Epithelial cell of proximal tubule (primary cell): ENCODE measurements around the gene CCDC92B. TPM values are rescaled to one million over a fixed set of nuclear protein-coding genes. Genes with fewer than 3 reads are reported as not detected.
"Not testable (repeated sequence)": the region's sequence is repeated elsewhere in the genome, so short reads cannot be mapped to it uniquely, and the experiment has no call there.

Experiments used
- DNase-seq: peaks from one replicate; pipeline ENCODE4 v3.0.0-alpha.2; 2011; ENCODE audit warnings: low read depth
- H3K4me3 ChIP-seq: 2 replicates; pipeline ENCODE4 v1.5.1; 2011; ENCODE audit warnings: low read depth, mild to moderate bottlenecking, low read length
- CTCF ChIP-seq: conservative IDR thresholded peaks from 2 replicates; pipeline ENCODE4 v1.5.1; 2012; ENCODE audit warnings: low read depth, mild to moderate bottlenecking, low read length
- total RNA-seq: library from RNA; depleted of rRNA; stranded (reverse); fragments of >200 nt; gene quantifications from 2 replicates; pipeline ENCODE4 v1.2.3, GENCODE V29; 2015

CCDC92B gene
- total RNA-seq, 1 donor from 2014 or later: 0.06 TPM

- no peak for DNase-seq
- no peak overlapping the region for H3K4me3 ChIP-seq
- TF ChIP-seq CTCF: no peak
Measured at GRCh38 chr17:2703606-2704005, 45.8 kb downstream of the CCDC92B start.

- no peak for TF ChIP-seq CTCF
- no peak overlapping the region for H3K4me3 ChIP-seq
- DNase-seq: no peak
Measured at GRCh38 chr17:2703181-2703580, 46.3 kb downstream of the CCDC92B start.

GRCh38 chr17:2701996-2702741 is 47.3 kb downstream of the CCDC92B start:
- H3K4me3 ChIP-seq: no peak overlapping the region

GRCh38 chr17:2701161-2701995 is 48.1 kb downstream of the CCDC92B start:
- TF ChIP-seq CTCF: no peak
- no peak overlapping the region for H3K4me3 ChIP-seq
- no peak for DNase-seq

More at GRCh38 chr17:2701996-2702741, 47.3 kb downstream of the CCDC92B start:
- DNase-seq: no peak
- TF ChIP-seq CTCF: no peak

- DNase-seq: no peak
- TF ChIP-seq CTCF: no peak
Measured at GRCh38 chr17:2700491-2701141, 48.8 kb downstream of the CCDC92B start.

GRCh38 chr17:2700030-2700490 is 49.4 kb downstream of the CCDC92B start:
- no peak overlapping the region for H3K4me3 ChIP-seq
- TF ChIP-seq CTCF: no peak
- no peak for DNase-seq

More at GRCh38 chr17:2700491-2701141, 48.8 kb downstream of the CCDC92B start:
- no peak overlapping the region for H3K4me3 ChIP-seq

GRCh38 chr17:2699216-2699805 is 50.1 kb downstream of the CCDC92B start:
- H3K4me3 ChIP-seq, DNase-seq: not testable (repeated sequence)
